ENCODE measurements around the gene EPHB2.

Gene EPHB2

DNA sequence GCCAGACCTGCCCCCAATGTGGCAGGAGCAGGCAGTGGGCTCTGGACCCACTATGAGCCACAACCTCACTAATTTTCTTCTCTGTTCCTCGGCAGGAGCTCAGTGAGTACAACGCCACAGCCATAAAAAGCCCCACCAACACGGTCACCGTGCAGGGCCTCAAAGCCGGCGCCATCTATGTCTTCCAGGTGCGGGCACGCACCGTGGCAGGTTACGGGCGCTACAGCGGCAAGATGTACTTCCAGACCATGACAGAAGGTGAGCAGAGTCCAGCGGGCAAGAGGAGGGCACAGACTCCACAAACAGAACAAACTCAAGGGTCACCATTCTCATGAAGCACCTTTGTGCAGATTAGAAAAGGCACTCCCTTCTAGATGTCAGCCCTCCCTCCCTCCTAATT lies 182.2 kb downstream of the EPHB2 start:
- Histone ChIP-seq H2BK5ac (ENCODE audit: low read length) (no peak overlapping the region), H3K18ac (ENCODE audit: low read length) (no peak overlapping the region), H3K27ac (replicated peaks; ENCODE audit: low read length) (no peak overlapping the region), H3K14ac (ENCODE audit: low read length) (no peak overlapping the region), H3K23ac (ENCODE audit: low read depth, low read length, poor library complexity) (no peak overlapping the region), H2BK15ac (ENCODE audit: low read length) (no peak overlapping the region), H3K9me3 (replicated peaks in 1 of 2; ENCODE audit: control insufficient read depth in 2 of 2, insufficient read depth in 1 of 2, low read depth in 1 of 2, low read length in 2 of 2) (peaks cover 0 to 8% of the 10 kb centered on the region in 2 donors), H3K4me1 (ENCODE audit: control insufficient read depth in 2 of 2, insufficient read depth in 1 of 2, low read depth in 1 of 2, low read length in 2 of 2) (no peaks in the 10 kb centered on the region), H4K91ac (ENCODE audit: low read depth, low read length, poor library complexity) (no peak overlapping the region), H4K8ac (ENCODE audit: low read depth, low read length) (no peak overlapping the region), H3K4ac (ENCODE audit: low read length) (no peak overlapping the region), H3K27me3 (ENCODE audit: control insufficient read depth in 3 of 3, insufficient read depth in 3 of 3, low read depth in 1 of 3, low read length in 3 of 3) (no peaks in the 10 kb centered on the region), H3K36me3 (replicated peaks in 1 of 2; ENCODE audit: control insufficient read depth in 2 of 2, insufficient read depth in 2 of 2, low read length in 2 of 2) (peaks cover 19 to 31% of the 10 kb centered on the region in 2 donors), H2BK12ac (ENCODE audit: low read length) (no peak overlapping the region), H3K4me3 (ENCODE audit: low read length in 2 of 2) (no peak overlapping the region), H2BK120ac (ENCODE audit: low read depth, low read length) (no peak overlapping the region), H3K9ac (ENCODE audit: low read depth, low read length, poor library complexity) (no peak overlapping the region), H3K79me1 (ENCODE audit: low read depth, low read length) (no peaks in the 10 kb centered on the region), H2AFZ (ENCODE audit: low read length) (no peak overlapping the region), H2AK5ac (ENCODE audit: low read depth, low read length) (no peak overlapping the region), H3K4me2 (ENCODE audit: insufficient read depth, low read length, poor library complexity, severe bottlenecking) (no peak overlapping the region)
- DNase-seq (ENCODE audit: low spot score): no peak
- WGBS, 2 donors (ENCODE audit: extremely low coverage in 2 of 2, insufficient read length in 2 of 2, insufficient replicate concordance in 1 of 2): no CpG with 5 or more reads among the region's 13 CpGs

DNA sequence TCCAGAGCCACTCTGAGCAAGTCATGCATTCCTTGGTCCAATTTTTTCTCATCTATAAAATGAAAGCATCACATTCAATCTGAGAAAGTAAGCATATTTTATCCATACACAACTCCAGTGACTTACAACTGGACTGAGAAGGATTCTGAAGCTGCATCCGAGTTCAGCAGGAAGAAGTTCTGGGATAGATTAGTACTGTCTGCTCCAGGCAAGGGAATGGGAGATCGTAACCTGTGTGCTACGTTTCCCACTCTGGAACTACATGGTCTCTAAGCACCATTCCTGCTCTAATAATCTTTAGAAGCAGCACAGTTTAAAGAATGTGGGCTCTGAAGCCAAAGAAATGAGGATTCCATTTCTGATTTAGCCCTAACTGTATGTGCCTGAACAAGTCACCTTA lies 182.7 kb downstream of the EPHB2 start:
- no peak overlapping the region for H2AFZ ChIP-seq (ENCODE audit: low read length)
- no peak overlapping the region for H2BK5ac ChIP-seq (ENCODE audit: low read length)
- H2AK5ac ChIP-seq (ENCODE audit: low read depth, low read length): no peak overlapping the region
- peaks cover 19 to 31% of the 10 kb centered on the region in 2 donors for H3K36me3 ChIP-seq (replicated peaks in 1 of 2; ENCODE audit: control insufficient read depth in 2 of 2, insufficient read depth in 2 of 2, low read length in 2 of 2)
- no peak overlapping the region for H2BK15ac ChIP-seq (ENCODE audit: low read length)
- no peak overlapping the region for H3K4me3 ChIP-seq (ENCODE audit: low read length in 2 of 2)
- no peak overlapping the region for H3K27ac ChIP-seq (replicated peaks; ENCODE audit: low read length)
- H3K9ac ChIP-seq (ENCODE audit: low read depth, low read length, poor library complexity): no peak overlapping the region
- H3K9me3 ChIP-seq (replicated peaks in 1 of 2; ENCODE audit: control insufficient read depth in 2 of 2, insufficient read depth in 1 of 2, low read depth in 1 of 2, low read length in 2 of 2): peaks cover 0 to 8% of the 10 kb centered on the region in 2 donors
- no peak overlapping the region for H3K4ac ChIP-seq (ENCODE audit: low read length)
- H3K4me2 ChIP-seq (ENCODE audit: insufficient read depth, low read length, poor library complexity, severe bottlenecking): no peak overlapping the region
- H2BK120ac ChIP-seq (ENCODE audit: low read depth, low read length): no peak overlapping the region
- WGBS, 2 donors (ENCODE audit: extremely low coverage in 2 of 2, insufficient read length in 2 of 2, insufficient replicate concordance in 1 of 2): no CpG with 5 or more reads among the region's 3 CpGs
- H4K91ac ChIP-seq (ENCODE audit: low read depth, low read length, poor library complexity): no peak overlapping the region
- no peaks in the 10 kb centered on the region for H3K79me1 ChIP-seq (ENCODE audit: low read depth, low read length)
- H3K4me1 ChIP-seq (ENCODE audit: control insufficient read depth in 2 of 2, insufficient read depth in 1 of 2, low read depth in 1 of 2, low read length in 2 of 2): no peaks in the 10 kb centered on the region
- no peak for DNase-seq (ENCODE audit: low spot score)
- no peak overlapping the region for H3K14ac ChIP-seq (ENCODE audit: low read length)
- H3K18ac ChIP-seq (ENCODE audit: low read length): no peak overlapping the region
- H4K8ac ChIP-seq (ENCODE audit: low read depth, low read length): no peak overlapping the region
- no peak overlapping the region for H2BK12ac ChIP-seq (ENCODE audit: low read length)
- H3K27me3 ChIP-seq (ENCODE audit: control insufficient read depth in 3 of 3, insufficient read depth in 3 of 3, low read depth in 1 of 3, low read length in 3 of 3): no peaks in the 10 kb centered on the region
- H3K23ac ChIP-seq (ENCODE audit: low read depth, low read length, poor library complexity): no peak overlapping the region

DNA sequence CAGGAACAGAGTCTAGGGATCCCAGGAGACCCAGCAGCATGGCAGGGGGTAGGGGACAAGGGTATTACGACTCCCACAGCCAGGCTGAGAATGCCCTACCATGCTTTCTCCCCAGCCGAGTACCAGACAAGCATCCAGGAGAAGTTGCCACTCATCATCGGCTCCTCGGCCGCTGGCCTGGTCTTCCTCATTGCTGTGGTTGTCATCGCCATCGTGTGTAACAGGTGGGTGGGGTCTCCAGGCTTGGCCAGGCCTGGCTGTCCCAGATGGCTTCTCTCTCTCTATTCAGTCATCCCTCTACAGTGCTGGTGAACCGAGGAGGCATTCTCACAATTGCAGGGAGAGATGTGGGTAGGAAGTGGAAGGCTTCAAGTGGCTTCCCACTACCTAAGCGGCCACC lies 184.7 kb downstream of the EPHB2 start:
- Histone ChIP-seq H2AK5ac (ENCODE audit: low read depth, low read length) (no peak overlapping the region), H3K4ac (ENCODE audit: low read length) (no peak overlapping the region), H3K4me2 (ENCODE audit: insufficient read depth, low read length, poor library complexity, severe bottlenecking) (no peak overlapping the region), H3K18ac (ENCODE audit: low read length) (no peak overlapping the region), H3K27ac (replicated peaks; ENCODE audit: low read length) (no peak overlapping the region), H4K8ac (ENCODE audit: low read depth, low read length) (no peak overlapping the region), H3K79me1 (ENCODE audit: low read depth, low read length) (no peaks in the 10 kb centered on the region), H4K91ac (ENCODE audit: low read depth, low read length, poor library complexity) (no peak overlapping the region), H3K4me1 (ENCODE audit: control insufficient read depth in 2 of 2, insufficient read depth in 1 of 2, low read depth in 1 of 2, low read length in 2 of 2) (no peaks in the 10 kb centered on the region), H3K9ac (ENCODE audit: low read depth, low read length, poor library complexity) (no peak overlapping the region), H3K14ac (ENCODE audit: low read length) (no peak overlapping the region), H2BK12ac (ENCODE audit: low read length) (no peak overlapping the region), H2BK5ac (ENCODE audit: low read length) (no peak overlapping the region), H3K9me3 (replicated peaks in 1 of 2; ENCODE audit: control insufficient read depth in 2 of 2, insufficient read depth in 1 of 2, low read depth in 1 of 2, low read length in 2 of 2) (peaks cover 0 to 8% of the 10 kb centered on the region in 2 donors), H2BK15ac (ENCODE audit: low read length) (no peak overlapping the region), H2AFZ (ENCODE audit: low read length) (no peak overlapping the region), H3K27me3 (ENCODE audit: control insufficient read depth in 3 of 3, insufficient read depth in 3 of 3, low read depth in 1 of 3, low read length in 3 of 3) (no peaks in the 10 kb centered on the region), H2BK120ac (ENCODE audit: low read depth, low read length) (no peak overlapping the region), H3K23ac (ENCODE audit: low read depth, low read length, poor library complexity) (no peak overlapping the region), H3K36me3 (replicated peaks in 1 of 2; ENCODE audit: control insufficient read depth in 2 of 2, insufficient read depth in 2 of 2, low read length in 2 of 2) (peaks cover 21 to 31% of the 10 kb centered on the region in 2 donors), H3K4me3 (ENCODE audit: low read length in 2 of 2) (no peak overlapping the region)
- DNase-seq (ENCODE audit: low spot score): no peak
- WGBS, 2 donors (ENCODE audit: extremely low coverage in 2 of 2, insufficient read length in 2 of 2, insufficient replicate concordance in 1 of 2): no CpG with 5 or more reads among the region's 9 CpGs

- Histone ChIP-seq H3K36me3 (replicated peaks in 1 of 2; ENCODE audit: control insufficient read depth in 2 of 2, insufficient read depth in 2 of 2, low read length in 2 of 2) (peaks cover 21 to 31% of the 10 kb centered on the region in 2 donors), H3K27ac (replicated peaks; ENCODE audit: low read length) (no peak overlapping the region), H3K4me3 (ENCODE audit: low read length in 2 of 2) (no peak overlapping the region), H3K9me3 (replicated peaks in 1 of 2; ENCODE audit: control insufficient read depth in 2 of 2, insufficient read depth in 1 of 2, low read depth in 1 of 2, low read length in 2 of 2) (peaks cover 0 to 8% of the 10 kb centered on the region in 2 donors), H2BK120ac (ENCODE audit: low read depth, low read length) (no peak overlapping the region), H4K91ac (ENCODE audit: low read depth, low read length, poor library complexity) (no peak overlapping the region), H3K27me3 (ENCODE audit: control insufficient read depth in 3 of 3, insufficient read depth in 3 of 3, low read depth in 1 of 3, low read length in 3 of 3) (no peaks in the 10 kb centered on the region), H2BK12ac (ENCODE audit: low read length) (no peak overlapping the region), H3K18ac (ENCODE audit: low read length) (no peak overlapping the region), H3K4ac (ENCODE audit: low read length) (no peak overlapping the region), H3K14ac (ENCODE audit: low read length) (no peak overlapping the region), H2BK15ac (ENCODE audit: low read length) (no peak overlapping the region), H3K4me2 (ENCODE audit: insufficient read depth, low read length, poor library complexity, severe bottlenecking) (no peak overlapping the region), H3K23ac (ENCODE audit: low read depth, low read length, poor library complexity) (no peak overlapping the region), H2BK5ac (ENCODE audit: low read length) (no peak overlapping the region), H2AK5ac (ENCODE audit: low read depth, low read length) (no peak overlapping the region), H3K79me1 (ENCODE audit: low read depth, low read length) (no peaks in the 10 kb centered on the region), H4K8ac (ENCODE audit: low read depth, low read length) (no peak overlapping the region), H3K9ac (ENCODE audit: low read depth, low read length, poor library complexity) (no peak overlapping the region), H2AFZ (ENCODE audit: low read length) (no peak overlapping the region), H3K4me1 (ENCODE audit: control insufficient read depth in 2 of 2, insufficient read depth in 1 of 2, low read depth in 1 of 2, low read length in 2 of 2) (no peaks in the 10 kb centered on the region)
- no CpG with 5 or more reads among the region's 7 CpGs for WGBS, 2 donors (ENCODE audit: extremely low coverage in 2 of 2, insufficient read length in 2 of 2, insufficient replicate concordance in 1 of 2)
- no peak for DNase-seq (ENCODE audit: low spot score)
Measured at GRCh38 chr1:22896184-22896583, 185.5 kb downstream of the EPHB2 start.

Data from neuronal stem cell (in vitro differentiated cells).